HepG2 (cell line): ENCODE data around the gene BAZ1A. TPM values are rescaled to one million over a fixed set of nuclear protein-coding genes. Genes with fewer than 3 reads are reported as not detected.

Source experiments
- CEBPG ChIP-seq: IDR thresholded peaks from 2 replicates; pipeline ENCODE4 v1.6.1; 2016
- DMAP1 ChIP-seq: IDR thresholded peaks from 2 replicates; pipeline ENCODE4 v1.6.1; 2016
- DPF2 ChIP-seq: sonication (generic); formaldehyde crosslinking; IDR thresholded peaks from 2 replicates; pipeline ENCODE4 v1.4.0; 2020; ENCODE audit warnings: mild to moderate bottlenecking, low read depth, missing genetic modification reagents, borderline replicate concordance
- GFI1 ChIP-seq: sonication (generic); formaldehyde crosslinking; IDR thresholded peaks from 2 replicates; pipeline ENCODE4 v1.5.0; 2020; ENCODE audit warnings: missing genetic modification reagents, mild to moderate bottlenecking, borderline replicate concordance
- KLF16 ChIP-seq, 2 experiments: sonication (generic) in 1 of 2; formaldehyde crosslinking in 1 of 2; IDR thresholded peaks; 2 replicates each; pipeline versions ENCODE4 v1.6.1 to v1.8.0; 2016 to 2023; ENCODE audit warnings: missing genetic modification reagents in 2 of 2, missing compliant biosample characterization in 1 of 2
- NFE2L2 ChIP-seq: fragments of 150-350 bp; IDR thresholded peaks from 2 replicates; pipeline ENCODE4 v1.6.1; 2014; ENCODE audit warnings: low read length
- PHF21A ChIP-seq: sonication (generic); formaldehyde crosslinking; IDR thresholded peaks from 2 replicates; pipeline ENCODE4 v1.5.0; 2020; ENCODE audit warnings: mild to moderate bottlenecking, missing genetic modification reagents
- PPARG ChIP-seq: conservative IDR thresholded peaks from 2 replicates; pipeline ENCODE4 v1.6.1; 2016; ENCODE audit warnings: missing biosample characterization, missing genetic modification reagents
- SKI ChIP-seq: fragments of 450-650 bp; IDR thresholded peaks from one replicate; pipeline ENCODE4 v1.6.1; 2018; ENCODE audit warnings: mild to moderate bottlenecking; ENCODE audit not compliant: partially characterized antibody
- TAF1 ChIP-seq: sonication (generic); formaldehyde crosslinking; IDR thresholded peaks from 2 replicates; pipeline ENCODE4 v1.4.0; 2020; ENCODE audit warnings: missing genetic modification reagents
- TMF1 ChIP-seq: sonication (generic); formaldehyde crosslinking; IDR thresholded peaks from 2 replicates; pipeline ENCODE4 v1.8.1; 2022; ENCODE audit warnings: low read depth, missing genetic modification reagents
- ZNF224 ChIP-seq: sonication (generic); formaldehyde crosslinking; IDR thresholded peaks from 2 replicates; pipeline ENCODE4 v1.5.0; 2020; ENCODE audit warnings: mild to moderate bottlenecking, missing genetic modification reagents
- ZNF441 ChIP-seq: sonication (generic); formaldehyde crosslinking; IDR thresholded peaks from 2 replicates; pipeline ENCODE4 v1.7.0; 2021; ENCODE audit warnings: missing genetic modification reagents, borderline replicate concordance
- ZNF503 ChIP-seq: sonication (generic); formaldehyde crosslinking; IDR thresholded peaks from 2 replicates; pipeline ENCODE4 v1.4.0; 2020; ENCODE audit warnings: missing genetic modification reagents
- ZNF510 ChIP-seq: sonication (generic); formaldehyde crosslinking; IDR thresholded peaks from 2 replicates; pipeline ENCODE4 v1.4.0; 2020; ENCODE audit warnings: low read depth, mild to moderate bottlenecking, missing genetic modification reagents
- ZNF576 ChIP-seq: sonication (generic); formaldehyde crosslinking; IDR thresholded peaks from 2 replicates; pipeline ENCODE4 v1.4.0; 2020; ENCODE audit warnings: mild to moderate bottlenecking, missing genetic modification reagents
- ZNF609 ChIP-seq: sonication (generic); formaldehyde crosslinking; IDR thresholded peaks from 2 replicates; pipeline ENCODE4 v1.4.0; 2020; ENCODE audit warnings: mild to moderate bottlenecking, missing genetic modification reagents, borderline replicate concordance
- ZNF670 ChIP-seq: sonication (generic); formaldehyde crosslinking; IDR thresholded peaks from 2 replicates; pipeline ENCODE4 v1.8.0; 2022; ENCODE audit warnings: mild to moderate bottlenecking, missing genetic modification reagents, borderline replicate concordance
- ZNF737 ChIP-seq: sonication (generic); formaldehyde crosslinking; IDR thresholded peaks from 2 replicates; pipeline ENCODE4 v1.5.0; 2020; ENCODE audit warnings: missing genetic modification reagents, mild to moderate bottlenecking, borderline replicate concordance
- ZNF749 ChIP-seq: sonication (generic); formaldehyde crosslinking; IDR thresholded peaks from 2 replicates; pipeline ENCODE4 v1.8.0; 2022; ENCODE audit warnings: mild to moderate bottlenecking, missing genetic modification reagents, moderate library complexity, borderline replicate concordance
- ZNF83 ChIP-seq: sonication (generic); formaldehyde crosslinking; IDR thresholded peaks from 2 replicates; pipeline ENCODE4 v1.4.0; 2020; ENCODE audit warnings: missing genetic modification reagents, mild to moderate bottlenecking, borderline replicate concordance
- ZSCAN20 ChIP-seq: sonication (generic); formaldehyde crosslinking; IDR thresholded peaks from 2 replicates; pipeline ENCODE4 v1.4.0; 2020; ENCODE audit warnings: missing genetic modification reagents, mild to moderate bottlenecking, borderline replicate concordance
- ZSCAN25 ChIP-seq: sonication (generic); formaldehyde crosslinking; IDR thresholded peaks from 2 replicates; pipeline ENCODE4 v1.8.0; 2022; ENCODE audit warnings: mild to moderate bottlenecking, missing genetic modification reagents
- polyA plus RNA-seq, 8 experiments: library from polyadenylated mRNA; depleted of rRNA in 3 of 8; stranded (reverse) in 7 of 8; unstranded in 1 of 8; fragments of >200 nt; fragmentation: Illumina TruSeq in 4 of 8; extraction: Trizol in 4 of 8; gene quantifications; 2 replicates each; pipeline versions ENCODE4 v1.2.1 to v1.2.3, GENCODE V29; 2011 to 2016; ENCODE audit warnings: low read depth in 4 of 8, missing spikeins in 1 of 8, mixed read lengths in 1 of 8; ENCODE audit not compliant: insufficient read depth in 1 of 8
- total RNA-seq, 5 experiments: library from RNA; depleted of rRNA; stranded (reverse); fragments of >200 nt; fragmentation: Illumina TruSeq; extraction: Trizol; gene quantifications; 2 replicates each; pipeline ENCODE4 v1.2.3, GENCODE V29; 2016; ENCODE audit warnings: low read depth in 1 of 5

BAZ1A gene
- total and polyA plus RNA-seq, 2 of the 13 experiments (the other 11 are each of a cell fraction or from before 2014, with no cell fraction given) = 20.9 to 56.8 TPM

- TF ChIP-seq PHF21A = peak; percentile 35; the same call in 1 of the 2 replicates
- peak in 1 of 2 experiments; percentile 68; a peak in 1 of 4 replicates for TF ChIP-seq KLF16 (CRISPR knock-in tag; IDR thresholded peaks at IDR 0.05)
- TF ChIP-seq ZNF83 (CRISPR knock-in tag) = no peak
- no peak for TF ChIP-seq ZNF510 (CRISPR knock-in tag)
- peak; percentile 57; the same call in 1 of the 2 replicates for TF ChIP-seq PPARG (CRISPR knock-in tag)
- TF ChIP-seq ZSCAN20 = no peak
- TF ChIP-seq ZNF576 = no peak
- peak; percentile 35; the same call in 1 of the 2 replicates for TF ChIP-seq TAF1 (CRISPR knock-in tag)
- TF ChIP-seq SKI = peak; percentile 55
- TF ChIP-seq ZNF441 (CRISPR knock-in tag) = 0 out of 2 replicates have a peak, but pooled peaks have one; percentile 15
- no peak for TF ChIP-seq TMF1
- peak; percentile 82 for TF ChIP-seq DMAP1
- TF ChIP-seq ZSCAN25 (CRISPR knock-in tag) = 0 out of 2 replicates have a peak, but pooled peaks have one; percentile 57
- TF ChIP-seq ZNF670 (CRISPR knock-in tag) = no peak
- TF ChIP-seq DPF2 (CRISPR knock-in tag) = 0 out of 2 replicates have a peak, but pooled peaks have one; percentile 42
- no peak for TF ChIP-seq CEBPG (CRISPR knock-in tag)
- peak; percentile 49; the same call in 1 of the 2 replicates for TF ChIP-seq ZNF503
- no peak for TF ChIP-seq ZNF737
- 0 out of 2 replicates have a peak, but pooled peaks have one; percentile 24 for TF ChIP-seq ZNF224 (CRISPR knock-in tag)
- TF ChIP-seq GFI1 (CRISPR knock-in tag) = no peak
- TF ChIP-seq ZNF749 (CRISPR knock-in tag) = no peak
- no peak; the same call in 1 of the 2 replicates for TF ChIP-seq ZNF609
- no peak for TF ChIP-seq NFE2L2
These were observed 77.2 kb downstream of the BAZ1A start (continued) for GRCh38 chr14:34797747-34798583.
